WTC11 (cell line): Measurements from ENCODE around the gene UGT1A8.

Experiments used
- ATF1 ChIP-seq: sonication (generic); formaldehyde crosslinking; IDR thresholded peaks from 2 replicates; pipeline ENCODE4 v1.8.1; 2023; ENCODE audit warnings: mild to moderate bottlenecking, moderate library complexity, missing genetic modification reagents
- CREB1 ChIP-seq: sonication (generic); formaldehyde crosslinking; IDR thresholded peaks from 2 replicates; pipeline ENCODE4 v1.8.0; 2023; ENCODE audit warnings: mild to moderate bottlenecking, missing genetic modification reagents
- KAT7 ChIP-seq: sonication (generic); formaldehyde crosslinking; IDR thresholded peaks from 2 replicates; pipeline ENCODE4 v1.8.1; 2023; ENCODE audit warnings: missing genetic modification reagents, mild to moderate bottlenecking, borderline replicate concordance
- NFE2L1 ChIP-seq: sonication (generic); formaldehyde crosslinking; IDR thresholded peaks from 2 replicates; pipeline ENCODE4 v1.8.1; 2023; ENCODE audit warnings: missing genetic modification reagents
- ZNF219 ChIP-seq: sonication (generic); formaldehyde crosslinking; IDR thresholded peaks from 2 replicates; pipeline ENCODE4 v1.8.0; 2023; ENCODE audit warnings: missing genetic modification reagents, mild to moderate bottlenecking, borderline replicate concordance
- TF ChIP-seq, protein P1 (sequence below): sonication (generic); formaldehyde crosslinking; IDR thresholded peaks from 2 replicates; pipeline ENCODE4 v1.8.1; 2022; ENCODE audit warnings: low read depth, missing genetic modification reagents, borderline replicate concordance
- TF ChIP-seq, protein P2 (sequence below): fragments of 200-600 bp; IDR thresholded peaks from 2 replicates; pipeline ENCODE4 v1.8.0; 2022; ENCODE audit warnings: antibody characterized with exemption
- TF ChIP-seq, protein P3 (sequence below): sonication (generic); formaldehyde crosslinking; IDR thresholded peaks from 2 replicates; pipeline ENCODE4 v1.8.1; 2023; ENCODE audit warnings: mild to moderate bottlenecking, missing genetic modification reagents, moderate library complexity
- TF ChIP-seq, protein P4 (sequence below): sonication (generic); formaldehyde crosslinking; IDR thresholded peaks from 2 replicates; pipeline ENCODE4 v1.8.0; 2022; ENCODE audit warnings: mild to moderate bottlenecking, missing genetic modification reagents
- TF ChIP-seq, protein P5 (sequence below): sonication (generic); formaldehyde crosslinking; IDR thresholded peaks from 2 replicates; pipeline ENCODE4 v1.8.1; 2023; ENCODE audit warnings: mild to moderate bottlenecking, missing genetic modification reagents, moderate library complexity

DNA sequence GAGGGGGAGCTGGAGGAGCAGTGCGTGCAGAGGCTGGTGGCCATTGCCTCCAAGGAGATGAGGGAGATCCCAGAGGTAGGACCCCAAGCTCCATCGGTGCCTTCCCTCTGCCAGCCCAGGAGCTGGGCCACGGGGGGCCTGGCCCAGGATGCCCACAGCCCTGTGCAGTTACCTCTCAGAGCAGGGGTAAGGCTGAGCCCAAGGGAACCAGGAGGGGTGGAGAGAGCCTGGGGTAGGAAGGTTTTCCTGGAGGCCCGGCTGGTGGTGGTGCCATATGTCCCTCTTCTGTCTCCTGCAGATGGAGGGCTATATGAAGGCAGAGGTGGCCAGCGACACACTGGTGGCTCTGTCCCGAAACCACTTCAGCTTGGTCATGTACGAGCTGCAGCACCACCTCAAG lies 172.1 kb downstream of the UGT1A8 start:
- TF ChIP-seq, protein P1, sequence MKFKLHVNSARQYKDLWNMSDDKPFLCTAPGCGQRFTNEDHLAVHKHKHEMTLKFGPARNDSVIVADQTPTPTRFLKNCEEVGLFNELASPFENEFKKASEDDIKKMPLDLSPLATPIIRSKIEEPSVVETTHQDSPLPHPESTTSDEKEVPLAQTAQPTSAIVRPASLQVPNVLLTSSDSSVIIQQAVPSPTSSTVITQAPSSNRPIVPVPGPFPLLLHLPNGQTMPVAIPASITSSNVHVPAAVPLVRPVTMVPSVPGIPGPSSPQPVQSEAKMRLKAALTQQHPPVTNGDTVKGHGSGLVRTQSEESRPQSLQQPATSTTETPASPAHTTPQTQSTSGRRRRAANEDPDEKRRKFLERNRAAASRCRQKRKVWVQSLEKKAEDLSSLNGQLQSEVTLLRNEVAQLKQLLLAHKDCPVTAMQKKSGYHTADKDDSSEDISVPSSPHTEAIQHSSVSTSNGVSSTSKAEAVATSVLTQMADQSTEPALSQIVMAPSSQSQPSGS (CRISPR knock-in tag): no peak
- TF ChIP-seq, protein P2, sequence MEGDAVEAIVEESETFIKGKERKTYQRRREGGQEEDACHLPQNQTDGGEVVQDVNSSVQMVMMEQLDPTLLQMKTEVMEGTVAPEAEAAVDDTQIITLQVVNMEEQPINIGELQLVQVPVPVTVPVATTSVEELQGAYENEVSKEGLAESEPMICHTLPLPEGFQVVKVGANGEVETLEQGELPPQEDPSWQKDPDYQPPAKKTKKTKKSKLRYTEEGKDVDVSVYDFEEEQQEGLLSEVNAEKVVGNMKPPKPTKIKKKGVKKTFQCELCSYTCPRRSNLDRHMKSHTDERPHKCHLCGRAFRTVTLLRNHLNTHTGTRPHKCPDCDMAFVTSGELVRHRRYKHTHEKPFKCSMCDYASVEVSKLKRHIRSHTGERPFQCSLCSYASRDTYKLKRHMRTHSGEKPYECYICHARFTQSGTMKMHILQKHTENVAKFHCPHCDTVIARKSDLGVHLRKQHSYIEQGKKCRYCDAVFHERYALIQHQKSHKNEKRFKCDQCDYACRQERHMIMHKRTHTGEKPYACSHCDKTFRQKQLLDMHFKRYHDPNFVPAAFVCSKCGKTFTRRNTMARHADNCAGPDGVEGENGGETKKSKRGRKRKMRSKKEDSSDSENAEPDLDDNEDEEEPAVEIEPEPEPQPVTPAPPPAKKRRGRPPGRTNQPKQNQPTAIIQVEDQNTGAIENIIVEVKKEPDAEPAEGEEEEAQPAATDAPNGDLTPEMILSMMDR: no peak
- TF ChIP-seq ZNF219 (CRISPR knock-in tag) (no peak), ATF1 (no peak), CREB1 (CRISPR knock-in tag) (no peak), NFE2L1 (no peak), KAT7 (CRISPR knock-in tag) (no peak)
- TF ChIP-seq, protein P3, sequence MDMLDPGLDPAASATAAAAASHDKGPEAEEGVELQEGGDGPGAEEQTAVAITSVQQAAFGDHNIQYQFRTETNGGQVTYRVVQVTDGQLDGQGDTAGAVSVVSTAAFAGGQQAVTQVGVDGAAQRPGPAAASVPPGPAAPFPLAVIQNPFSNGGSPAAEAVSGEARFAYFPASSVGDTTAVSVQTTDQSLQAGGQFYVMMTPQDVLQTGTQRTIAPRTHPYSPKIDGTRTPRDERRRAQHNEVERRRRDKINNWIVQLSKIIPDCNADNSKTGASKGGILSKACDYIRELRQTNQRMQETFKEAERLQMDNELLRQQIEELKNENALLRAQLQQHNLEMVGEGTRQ (CRISPR knock-in tag): no peak
- TF ChIP-seq, protein P4, sequence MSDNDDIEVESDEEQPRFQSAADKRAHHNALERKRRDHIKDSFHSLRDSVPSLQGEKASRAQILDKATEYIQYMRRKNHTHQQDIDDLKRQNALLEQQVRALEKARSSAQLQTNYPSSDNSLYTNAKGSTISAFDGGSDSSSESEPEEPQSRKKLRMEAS (CRISPR knock-in tag): no peak
- TF ChIP-seq, protein P5, sequence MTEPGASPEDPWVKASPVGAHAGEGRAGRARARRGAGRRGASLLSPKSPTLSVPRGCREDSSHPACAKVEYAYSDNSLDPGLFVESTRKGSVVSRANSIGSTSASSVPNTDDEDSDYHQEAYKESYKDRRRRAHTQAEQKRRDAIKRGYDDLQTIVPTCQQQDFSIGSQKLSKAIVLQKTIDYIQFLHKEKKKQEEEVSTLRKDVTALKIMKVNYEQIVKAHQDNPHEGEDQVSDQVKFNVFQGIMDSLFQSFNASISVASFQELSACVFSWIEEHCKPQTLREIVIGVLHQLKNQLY (CRISPR knock-in tag): no peak
